HepG2 (cell line): ENCODE measurements around the gene CD58. TPM values are rescaled to one million over a fixed set of nuclear protein-coding genes. Genes with fewer than 3 reads are reported as not detected.

Experiments
- ATAC-seq: fragments of 200-7000 bp; cut with Tn5 transposase; 3 replicates; pipeline ENCODE4 v1.9.1; 2020; ENCODE audit warnings: mild to moderate bottlenecking, moderate library complexity
- BruUV-seq: library from RNA; stranded (reverse); fragments of 400-500 nt; replicated peaks from 2 replicates; lab custom pipeline; 2021; lab: Mats Ljungman, UMichigan
- CTCF ChIA-PET: fragments of 300-600 bp; formaldehyde crosslinking; extraction: SDS; loops from one replicate; lab custom pipeline; 2021; ENCODE audit warnings: low total read pairs, inconsistent platforms, low intra/inter-chr PET ratio; lab: Yijun Ruan, JAX
- POLR2A ChIA-PET: fragments of 350-600 bp; sonication (Branson Sonifier 250); formaldehyde crosslinking; loops from one replicate; lab custom pipeline; 2020; ENCODE audit warnings: antibody characterized with exemption, inconsistent platforms; lab: Yijun Ruan, JAX
- DNase-seq: peaks from one replicate; pipeline ENCODE4 v3.0.0-alpha.2; 2015; ENCODE audit warnings: low spot score
- FAIRE-seq: peaks from 3 replicates; lab custom pipeline; 2011; peaks lifted over from hg19 to GRCh38; lab: Jason Lieb, UNC
- H2AFZ ChIP-seq: one replicate; pipeline ENCODE4 v1.6.1; 2011; ENCODE audit warnings: low read length, inconsistent platforms
- H3K27ac ChIP-seq: fragments of 300-600 bp; 3 replicates; pipeline ENCODE4 v1.8.0; 2011; ENCODE audit warnings: mixed run types, mild to moderate bottlenecking, mixed read lengths, low read length, inconsistent platforms; ENCODE audit not compliant: insufficient read depth; ENCODE audit errors: extremely low read length
- H3K27me3 ChIP-seq, 2 experiments: fragments of 200-600 bp in 1 of 2; 2 replicates in 1 of 2; 3 replicates in 1 of 2; pipeline versions ENCODE4 v1.6.0 to v1.8.0; 2011; ENCODE audit warnings: low read length in 2 of 2, mild to moderate bottlenecking in 2 of 2, moderate library complexity in 2 of 2, inconsistent platforms in 1 of 2; ENCODE audit not compliant: insufficient read depth in 2 of 2, control insufficient read depth in 1 of 2
- H3K36me3 ChIP-seq, 2 experiments: fragments of 200-600 bp in 1 of 2; replicated peaks in 1 of 2; 2 replicates in 1 of 2; 3 replicates in 1 of 2; pipeline versions ENCODE4 v1.5.1 to v1.8.0; 2011; ENCODE audit warnings: low read length in 2 of 2, inconsistent platforms in 1 of 2; ENCODE audit not compliant: insufficient read depth in 2 of 2, control insufficient read depth in 1 of 2
- H3K4me1 ChIP-seq: 2 replicates; pipeline ENCODE4 v1.5.1; 2012; ENCODE audit warnings: low read length, inconsistent platforms; ENCODE audit not compliant: insufficient read depth
- H3K4me2 ChIP-seq: 2 replicates; pipeline ENCODE4 v1.6.0; 2011; ENCODE audit warnings: low read depth, low read length, inconsistent platforms
- H3K4me3 ChIP-seq, 3 experiments: fragments of 200-600 bp in 1 of 3; sonication (generic), shearing (Covaris generic) in 1 of 3; replicated peaks in 1 of 3; 2 replicates each; pipeline ENCODE4 v1.5.1; 2011 to 2016; ENCODE audit warnings: low read length in 3 of 3, inconsistent platforms in 2 of 3, low read depth in 2 of 3, mild to moderate bottlenecking in 2 of 3, control low read depth in 1 of 3, mixed read lengths in 1 of 3; ENCODE audit not compliant: insufficient read depth in 1 of 3
- H3K79me2 ChIP-seq: one replicate; pipeline ENCODE4 v1.6.1; 2011; ENCODE audit warnings: low read length, inconsistent platforms; ENCODE audit not compliant: insufficient read depth
- H3K9ac ChIP-seq: 2 replicates; pipeline ENCODE4 v1.6.0; 2011; ENCODE audit warnings: mild to moderate bottlenecking, low read depth, low read length, inconsistent platforms; ENCODE audit not compliant: insufficient read depth
- H3K9me3 ChIP-seq: 2 replicates; pipeline ENCODE4 v1.5.1; 2012; ENCODE audit warnings: mild to moderate bottlenecking, low read length
- H4K20me1 ChIP-seq: 2 replicates; pipeline ENCODE4 v1.6.0; 2011; ENCODE audit warnings: inconsistent platforms, mild to moderate bottlenecking, low read length, moderate library complexity; ENCODE audit not compliant: insufficient read depth
- ATF1 ChIP-seq: IDR thresholded peaks from 2 replicates; pipeline ENCODE4 v1.6.1; 2016; ENCODE audit warnings: mild to moderate bottlenecking, control low read depth
- ATF4 ChIP-seq, 2 experiments: fragments of 450-650 bp in 1 of 2; sonication (generic) in 1 of 2; formaldehyde crosslinking; IDR thresholded peaks; 2 replicates each; pipeline versions ENCODE4 v1.5.0 to v1.8.0; 2020 to 2022; ENCODE audit warnings: mild to moderate bottlenecking in 1 of 2, missing genetic modification reagents in 1 of 2
- ATF7 ChIP-seq, 2 experiments: fragments of 450-650 bp in 1 of 2; sonication (generic) in 1 of 2; formaldehyde crosslinking in 1 of 2; IDR thresholded peaks; 2 replicates each; pipeline versions ENCODE4 v1.4.0 to v1.6.1; 2016 to 2020; ENCODE audit warnings: antibody characterized with exemption in 1 of 2, mild to moderate bottlenecking in 1 of 2, missing genetic modification reagents in 1 of 2
- ETV6 ChIP-seq: sonication (generic); formaldehyde crosslinking; conservative IDR thresholded peaks from 2 replicates; pipeline ENCODE4 v1.4.0; 2020; ENCODE audit warnings: missing genetic modification reagents
- FOXA1 ChIP-seq, 2 experiments: fragments of 450-650 bp in 1 of 2; sonication (generic) in 1 of 2; formaldehyde crosslinking in 1 of 2; IDR thresholded peaks; 2 replicates each; pipeline versions ENCODE4 v1.4.0 to v1.6.1; 2016 to 2020; ENCODE audit warnings: missing genetic modification reagents in 1 of 2
- FOXA3 ChIP-seq: IDR thresholded peaks from 2 replicates; pipeline ENCODE4 v1.6.1; 2016; ENCODE audit warnings: missing genetic modification reagents, missing compliant biosample characterization
- GATAD2A ChIP-seq: IDR thresholded peaks from 2 replicates; pipeline ENCODE4 v1.6.1; 2016
- HNF4A ChIP-seq: sonication (generic); formaldehyde crosslinking; IDR thresholded peaks from 2 replicates; pipeline ENCODE4 v1.4.0; 2020; ENCODE audit warnings: missing genetic modification reagents
- KLF16 ChIP-seq, 2 experiments: sonication (generic) in 1 of 2; formaldehyde crosslinking in 1 of 2; IDR thresholded peaks; 2 replicates each; pipeline versions ENCODE4 v1.6.1 to v1.8.0; 2016 to 2023; ENCODE audit warnings: missing genetic modification reagents in 2 of 2, missing compliant biosample characterization in 1 of 2
- MED1 ChIP-seq: sonication (generic); formaldehyde crosslinking; IDR thresholded peaks from 2 replicates; pipeline ENCODE4 v1.4.0; 2020; ENCODE audit warnings: missing genetic modification reagents
- MXI1 ChIP-seq: IDR thresholded peaks from 3 replicates; pipeline ENCODE4 v1.6.1; 2012; ENCODE audit warnings: low read depth, low read length, inconsistent platforms, borderline replicate concordance
- MYNN ChIP-seq: sonication (generic); formaldehyde crosslinking; IDR thresholded peaks from 2 replicates; pipeline ENCODE4 v1.4.0; 2020; ENCODE audit warnings: mild to moderate bottlenecking, low read depth, missing genetic modification reagents
- NCOA5 ChIP-seq: sonication (generic); formaldehyde crosslinking; IDR thresholded peaks from 2 replicates; pipeline ENCODE4 v1.4.0; 2020; ENCODE audit warnings: missing genetic modification reagents
- RARA ChIP-seq: IDR thresholded peaks from 2 replicates; pipeline ENCODE4 v1.6.1; 2016; ENCODE audit warnings: missing genetic modification reagents, missing compliant biosample characterization
- SALL1 ChIP-seq: sonication (generic); formaldehyde crosslinking; IDR thresholded peaks from 2 replicates; pipeline ENCODE4 v1.8.0; 2022; ENCODE audit warnings: mild to moderate bottlenecking, missing genetic modification reagents
- SAP130 ChIP-seq: IDR thresholded peaks from 2 replicates; pipeline ENCODE4 v1.6.1; 2016; ENCODE audit warnings: low read depth
- SOX5 ChIP-seq: IDR thresholded peaks from 2 replicates; pipeline ENCODE4 v1.6.1; 2016; ENCODE audit warnings: borderline replicate concordance
- ZBTB20 ChIP-seq: sonication (generic); formaldehyde crosslinking; IDR thresholded peaks from 2 replicates; pipeline ENCODE4 v1.8.1; 2023; ENCODE audit warnings: missing genetic modification reagents, low read depth, mild to moderate bottlenecking, borderline replicate concordance
- ZNF362 ChIP-seq: sonication (generic); formaldehyde crosslinking; IDR thresholded peaks from 2 replicates; pipeline ENCODE4 v1.4.0; 2020; ENCODE audit warnings: missing genetic modification reagents, mild to moderate bottlenecking, borderline replicate concordance
- ZNF510 ChIP-seq: sonication (generic); formaldehyde crosslinking; IDR thresholded peaks from 2 replicates; pipeline ENCODE4 v1.4.0; 2020; ENCODE audit warnings: low read depth, mild to moderate bottlenecking, missing genetic modification reagents
- ZNF644 ChIP-seq: IDR thresholded peaks from 2 replicates; pipeline ENCODE4 v1.6.1; 2016; ENCODE audit warnings: low read depth
- WGBS: methylation state at CpG from one replicate; pipeline ENCODE4 v1.1.6; 2017; ENCODE audit warnings: low lambda C conversion rate; 5-methylcytosine and 5-hydroxymethylcytosine counted together
- in situ Hi-C: cut with HindIII; loops from 2 replicates; pipeline ENCODE4 v1.10.0; 2017; ENCODE audit warnings: low pct_unique_long_range_greater_than_20kb; ENCODE audit not compliant: extremely low pct_ligation_motif_present
- intact Hi-C: fragments of 100-400 bp; cut with micrococcal nuclease; formaldehyde crosslinking; loops from one replicate; pipeline ENCODE4 v1.10.0; 2022; ENCODE audit not compliant: unreplicated experiment
- polyA plus RNA-seq, 8 experiments: library from polyadenylated mRNA; depleted of rRNA in 3 of 8; stranded (reverse) in 7 of 8; unstranded in 1 of 8; fragments of >200 nt; fragmentation: Illumina TruSeq in 4 of 8; extraction: Trizol in 4 of 8; gene quantifications; 2 replicates each; pipeline versions ENCODE4 v1.2.1 to v1.2.3, GENCODE V29; 2011 to 2016; ENCODE audit warnings: low read depth in 4 of 8, missing spikeins in 1 of 8, mixed read lengths in 1 of 8; ENCODE audit not compliant: insufficient read depth in 1 of 8
- total RNA-seq, 5 experiments: library from RNA; depleted of rRNA; stranded (reverse); fragments of >200 nt; fragmentation: Illumina TruSeq; extraction: Trizol; gene quantifications; 2 replicates each; pipeline ENCODE4 v1.2.3, GENCODE V29; 2016; ENCODE audit warnings: low read depth in 1 of 5
- TF ChIP-seq, protein P1 (sequence below): sonication (generic); formaldehyde crosslinking; IDR thresholded peaks from 2 replicates; pipeline ENCODE4 v1.5.1; 2020; ENCODE audit warnings: mild to moderate bottlenecking, moderate library complexity, missing genetic modification reagents
- TF ChIP-seq, protein P2 (sequence below): sonication (generic); formaldehyde crosslinking; IDR thresholded peaks from 2 replicates; pipeline ENCODE4 v1.4.0; 2020; ENCODE audit warnings: missing genetic modification reagents

CD58 gene
- total and polyA plus RNA-seq, 2 of the 13 experiments (the other 11 are each of a cell fraction or from before 2014, with no cell fraction given) = 9.4 to 13.5 TPM

DNA sequence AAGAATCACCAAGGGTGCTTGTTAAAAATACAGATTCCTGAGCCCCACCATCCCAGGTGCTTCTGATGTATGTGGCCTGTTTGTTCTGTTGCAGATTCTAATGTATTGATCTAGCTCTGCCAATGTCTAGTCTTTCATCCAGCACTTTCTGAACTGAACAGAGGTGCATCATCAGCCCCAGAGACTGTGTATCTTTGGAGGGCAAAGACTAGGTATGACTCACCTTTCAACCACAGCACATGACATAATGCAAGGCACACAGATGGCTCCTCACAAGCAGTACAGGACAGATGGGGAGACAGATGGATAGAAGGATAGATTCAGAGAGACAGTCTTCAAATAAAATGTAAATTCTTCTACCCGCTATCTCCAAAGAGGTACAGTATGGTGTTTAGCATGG, 32.3 kb downstream of the CD58 start:
- no peak overlapping the region for H2AFZ ChIP-seq
- H3K9ac ChIP-seq = no peak overlapping the region
- FAIRE-seq (peak; percentile 30), ATAC-seq (peak; percentile 97), DNase-seq (peak; percentile 71)
- no peaks in the 10 kb centered on the region for H3K27me3 ChIP-seq
- 100% methylated on average over 1 of the region's 1 CpG for WGBS
- intact Hi-C loops (no loop called here), in situ Hi-C loops (no loop called here)
- H3K79me2 ChIP-seq = no peaks in the 10 kb centered on the region
- ChIA-PET POLR2A (no interaction called here), CTCF (no interaction called here)
- H4K20me1 ChIP-seq = no peaks in the 10 kb centered on the region
- H3K36me3 ChIP-seq = peaks cover 15 to 58% of the 10 kb centered on the region in 2 experiments; a peak in 4 of 5 replicates
- no peak overlapping the region for H3K4me3 ChIP-seq
- no peak overlapping the region for H3K4me2 ChIP-seq
- H3K27ac ChIP-seq = no peak overlapping the region
- peaks cover 21% of the 10 kb centered on the region for H3K4me1 ChIP-seq
- no peaks in the 10 kb centered on the region for H3K9me3 ChIP-seq
- no TSS peak for BruUV-seq
- TF ChIP-seq FOXA1 (IDR thresholded peaks at IDR 0.05) (no peak), FOXA1 (CRISPR knock-in tag; IDR thresholded peaks at IDR 0.05) (0 out of 2 replicates have a peak, but pooled peaks have one; percentile 10), MXI1 (peak; percentile 35; the same call in 1 of the 3 replicates), ATF7 (IDR thresholded peaks at IDR 0.05) (peak; percentile 53; the same call in 1 of the 2 replicates), ATF7 (CRISPR knock-in tag; IDR thresholded peaks at IDR 0.05) (no peak), ZNF644 (CRISPR knock-in tag) (peak; percentile 46; the same call in 1 of the 2 replicates), SALL1 (peak; percentile 51; the same call in 1 of the 2 replicates), GATAD2A (peak; percentile 51), ZNF362 (CRISPR knock-in tag) (no peak), ZNF510 (no peak), ZBTB20 (peak; percentile 56; the same call in 1 of the 2 replicates), RARA (CRISPR knock-in tag) (peak; percentile 66), NCOA5 (no peak), MYNN (CRISPR knock-in tag) (no peak), SAP130 (CRISPR knock-in tag) (peak; percentile 71), KLF16 (CRISPR knock-in tag; IDR thresholded peaks at IDR 0.05) (0 out of 4 replicates have a peak, but pooled peaks of 1 of the 2 experiments have one; percentile 18), ATF1 (CRISPR knock-in tag) (0 out of 2 replicates have a peak, but pooled peaks have one; percentile 21), MED1 (CRISPR knock-in tag) (peak; percentile 48), SOX5 (CRISPR knock-in tag) (0 out of 2 replicates have a peak, but pooled peaks have one; percentile 27), ETV6 (CRISPR knock-in tag) (no peak), ATF4 (CRISPR knock-in tag; IDR thresholded peaks at IDR 0.05) (0 out of 4 replicates have a peak, but pooled peaks of 1 of the 2 experiments have one; percentile 6), FOXA3 (CRISPR knock-in tag) (peak; percentile 43; the same call in 1 of the 2 replicates), HNF4A (CRISPR knock-in tag) (peak; percentile 53)
- TF ChIP-seq, protein P1, sequence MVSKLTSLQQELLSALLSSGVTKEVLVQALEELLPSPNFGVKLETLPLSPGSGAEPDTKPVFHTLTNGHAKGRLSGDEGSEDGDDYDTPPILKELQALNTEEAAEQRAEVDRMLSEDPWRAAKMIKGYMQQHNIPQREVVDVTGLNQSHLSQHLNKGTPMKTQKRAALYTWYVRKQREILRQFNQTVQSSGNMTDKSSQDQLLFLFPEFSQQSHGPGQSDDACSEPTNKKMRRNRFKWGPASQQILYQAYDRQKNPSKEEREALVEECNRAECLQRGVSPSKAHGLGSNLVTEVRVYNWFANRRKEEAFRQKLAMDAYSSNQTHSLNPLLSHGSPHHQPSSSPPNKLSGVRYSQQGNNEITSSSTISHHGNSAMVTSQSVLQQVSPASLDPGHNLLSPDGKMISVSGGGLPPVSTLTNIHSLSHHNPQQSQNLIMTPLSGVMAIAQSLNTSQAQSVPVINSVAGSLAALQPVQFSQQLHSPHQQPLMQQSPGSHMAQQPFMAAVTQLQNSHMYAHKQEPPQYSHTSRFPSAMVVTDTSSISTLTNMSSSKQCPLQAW (CRISPR knock-in tag) = peak; percentile 36; the same call in 1 of the 2 replicates
- TF ChIP-seq, protein P2, sequence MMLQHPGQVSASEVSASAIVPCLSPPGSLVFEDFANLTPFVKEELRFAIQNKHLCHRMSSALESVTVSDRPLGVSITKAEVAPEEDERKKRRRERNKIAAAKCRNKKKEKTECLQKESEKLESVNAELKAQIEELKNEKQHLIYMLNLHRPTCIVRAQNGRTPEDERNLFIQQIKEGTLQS (CRISPR knock-in tag) = peak; percentile 87
